ENCODE results near the gene HSD3B7. TPM values are rescaled to one million over a fixed set of nuclear protein-coding genes. Genes with fewer than 3 reads are reported as not detected.

The HSD3B7 gene
- total and polyA plus RNA-seq, 10 of the 15 experiments (the other 5 are each of a cell fraction or from before 2014, with no cell fraction given): 0.18 to 1.8 (median 0.48) TPM; not detected in 1

DNA sequence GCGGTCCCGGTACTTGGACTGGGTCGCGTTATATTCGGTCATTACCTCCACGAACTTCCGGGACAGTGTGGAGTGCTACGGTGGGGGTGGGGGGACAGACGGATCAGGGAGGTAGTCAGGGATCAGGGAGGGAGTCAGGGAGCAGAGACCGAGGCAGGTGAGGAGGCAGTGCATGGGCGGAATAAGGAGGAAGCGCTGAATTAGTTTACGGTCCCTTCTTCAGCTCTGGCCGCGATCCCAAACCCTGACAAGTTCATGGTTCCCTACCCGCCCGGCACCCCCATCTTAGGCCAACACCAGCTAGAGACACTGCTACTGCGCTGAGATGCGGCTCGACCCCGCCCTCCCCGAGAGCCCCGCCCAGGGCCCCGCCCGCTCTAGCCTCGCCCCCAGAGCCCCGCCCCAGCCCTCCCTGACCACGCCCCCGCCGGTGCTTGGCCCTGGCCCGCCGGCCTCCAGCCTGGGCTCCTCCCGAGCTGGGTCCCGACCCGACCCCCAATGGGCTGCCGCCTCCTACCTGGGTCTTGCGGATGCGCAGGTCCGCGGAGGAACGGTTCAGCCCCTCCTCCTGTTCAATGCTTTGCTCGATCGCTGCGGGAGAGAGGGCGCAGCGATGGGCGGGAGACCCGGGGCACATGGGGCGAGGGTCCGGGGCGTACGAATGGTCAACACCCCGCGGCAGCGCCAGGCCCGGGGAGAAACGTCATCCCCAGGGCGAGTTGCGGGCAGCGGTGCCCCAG lies 12.1 kb downstream of the HSD3B7 start (continued):
- TF ChIP-seq SMC3 (IDR thresholded peaks at IDR 0.05; ENCODE audit: borderline replicate concordance, low read length): no peak
- peak; percentile 59 for TF ChIP-seq SMAD1 (IDR thresholded peaks at IDR 0.05; ENCODE audit: low read depth, partially characterized antibody)
- no peak for TF ChIP-seq BACH1 (IDR thresholded peaks at IDR 0.05; ENCODE audit: borderline replicate concordance)
- TF ChIP-seq, protein P1, sequence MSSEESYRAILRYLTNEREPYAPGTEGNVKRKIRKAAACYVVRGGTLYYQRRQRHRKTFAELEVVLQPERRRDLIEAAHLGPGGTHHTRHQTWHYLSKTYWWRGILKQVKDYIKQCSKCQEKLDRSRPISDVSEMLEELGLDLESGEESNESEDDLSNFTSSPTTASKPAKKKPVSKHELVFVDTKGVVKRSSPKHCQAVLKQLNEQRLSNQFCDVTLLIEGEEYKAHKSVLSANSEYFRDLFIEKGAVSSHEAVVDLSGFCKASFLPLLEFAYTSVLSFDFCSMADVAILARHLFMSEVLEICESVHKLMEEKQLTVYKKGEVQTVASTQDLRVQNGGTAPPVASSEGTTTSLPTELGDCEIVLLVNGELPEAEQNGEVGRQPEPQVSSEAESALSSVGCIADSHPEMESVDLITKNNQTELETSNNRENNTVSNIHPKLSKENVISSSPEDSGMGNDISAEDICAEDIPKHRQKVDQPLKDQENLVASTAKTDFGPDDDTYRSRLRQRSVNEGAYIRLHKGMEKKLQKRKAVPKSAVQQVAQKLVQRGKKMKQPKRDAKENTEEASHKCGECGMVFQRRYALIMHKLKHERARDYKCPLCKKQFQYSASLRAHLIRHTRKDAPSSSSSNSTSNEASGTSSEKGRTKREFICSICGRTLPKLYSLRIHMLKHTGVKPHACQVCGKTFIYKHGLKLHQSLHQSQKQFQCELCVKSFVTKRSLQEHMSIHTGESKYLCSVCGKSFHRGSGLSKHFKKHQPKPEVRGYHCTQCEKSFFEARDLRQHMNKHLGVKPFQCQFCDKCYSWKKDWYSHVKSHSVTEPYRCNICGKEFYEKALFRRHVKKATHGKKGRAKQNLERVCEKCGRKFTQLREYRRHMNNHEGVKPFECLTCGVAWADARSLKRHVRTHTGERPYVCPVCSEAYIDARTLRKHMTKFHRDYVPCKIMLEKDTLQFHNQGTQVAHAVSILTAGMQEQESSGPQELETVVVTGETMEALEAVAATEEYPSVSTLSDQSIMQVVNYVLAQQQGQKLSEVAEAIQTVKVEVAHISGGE (CRISPR knock-in tag; IDR thresholded peaks at IDR 0.05): no peak
- TF ChIP-seq SIX5 (IDR thresholded peaks at IDR 0.05; ENCODE audit: low read depth, low read length, severe bottlenecking): no peak
- no peak for TF ChIP-seq SUPT20H (IDR thresholded peaks at IDR 0.05; ENCODE audit: borderline replicate concordance, control insufficient read depth, low read depth, low read length)
- TF ChIP-seq, protein P2, sequence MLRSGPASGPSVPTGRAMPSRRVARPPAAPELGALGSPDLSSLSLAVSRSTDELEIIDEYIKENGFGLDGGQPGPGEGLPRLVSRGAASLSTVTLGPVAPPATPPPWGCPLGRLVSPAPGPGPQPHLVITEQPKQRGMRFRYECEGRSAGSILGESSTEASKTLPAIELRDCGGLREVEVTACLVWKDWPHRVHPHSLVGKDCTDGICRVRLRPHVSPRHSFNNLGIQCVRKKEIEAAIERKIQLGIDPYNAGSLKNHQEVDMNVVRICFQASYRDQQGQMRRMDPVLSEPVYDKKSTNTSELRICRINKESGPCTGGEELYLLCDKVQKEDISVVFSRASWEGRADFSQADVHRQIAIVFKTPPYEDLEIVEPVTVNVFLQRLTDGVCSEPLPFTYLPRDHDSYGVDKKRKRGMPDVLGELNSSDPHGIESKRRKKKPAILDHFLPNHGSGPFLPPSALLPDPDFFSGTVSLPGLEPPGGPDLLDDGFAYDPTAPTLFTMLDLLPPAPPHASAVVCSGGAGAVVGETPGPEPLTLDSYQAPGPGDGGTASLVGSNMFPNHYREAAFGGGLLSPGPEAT (IDR thresholded peaks at IDR 0.05; ENCODE audit: low read depth): no peak
- no peak for TF ChIP-seq ZBTB4 (CRISPR knock-in tag; IDR thresholded peaks at IDR 0.05)
- 0 out of 2 replicates have a peak, but pooled peaks have one; percentile 41 for TF ChIP-seq IKZF1 (conservative IDR thresholded peaks at IDR 0.05)
- peak; percentile 74 for TF ChIP-seq NBN (IDR thresholded peaks at IDR 0.05)
- TF ChIP-seq, protein P3, sequence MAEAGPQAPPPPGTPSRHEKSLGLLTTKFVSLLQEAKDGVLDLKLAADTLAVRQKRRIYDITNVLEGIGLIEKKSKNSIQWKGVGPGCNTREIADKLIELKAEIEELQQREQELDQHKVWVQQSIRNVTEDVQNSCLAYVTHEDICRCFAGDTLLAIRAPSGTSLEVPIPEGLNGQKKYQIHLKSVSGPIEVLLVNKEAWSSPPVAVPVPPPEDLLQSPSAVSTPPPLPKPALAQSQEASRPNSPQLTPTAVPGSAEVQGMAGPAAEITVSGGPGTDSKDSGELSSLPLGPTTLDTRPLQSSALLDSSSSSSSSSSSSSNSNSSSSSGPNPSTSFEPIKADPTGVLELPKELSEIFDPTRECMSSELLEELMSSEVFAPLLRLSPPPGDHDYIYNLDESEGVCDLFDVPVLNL (IDR thresholded peaks at IDR 0.05; ENCODE audit: low read depth, low read length): no peak
- TF ChIP-seq, protein P4, sequence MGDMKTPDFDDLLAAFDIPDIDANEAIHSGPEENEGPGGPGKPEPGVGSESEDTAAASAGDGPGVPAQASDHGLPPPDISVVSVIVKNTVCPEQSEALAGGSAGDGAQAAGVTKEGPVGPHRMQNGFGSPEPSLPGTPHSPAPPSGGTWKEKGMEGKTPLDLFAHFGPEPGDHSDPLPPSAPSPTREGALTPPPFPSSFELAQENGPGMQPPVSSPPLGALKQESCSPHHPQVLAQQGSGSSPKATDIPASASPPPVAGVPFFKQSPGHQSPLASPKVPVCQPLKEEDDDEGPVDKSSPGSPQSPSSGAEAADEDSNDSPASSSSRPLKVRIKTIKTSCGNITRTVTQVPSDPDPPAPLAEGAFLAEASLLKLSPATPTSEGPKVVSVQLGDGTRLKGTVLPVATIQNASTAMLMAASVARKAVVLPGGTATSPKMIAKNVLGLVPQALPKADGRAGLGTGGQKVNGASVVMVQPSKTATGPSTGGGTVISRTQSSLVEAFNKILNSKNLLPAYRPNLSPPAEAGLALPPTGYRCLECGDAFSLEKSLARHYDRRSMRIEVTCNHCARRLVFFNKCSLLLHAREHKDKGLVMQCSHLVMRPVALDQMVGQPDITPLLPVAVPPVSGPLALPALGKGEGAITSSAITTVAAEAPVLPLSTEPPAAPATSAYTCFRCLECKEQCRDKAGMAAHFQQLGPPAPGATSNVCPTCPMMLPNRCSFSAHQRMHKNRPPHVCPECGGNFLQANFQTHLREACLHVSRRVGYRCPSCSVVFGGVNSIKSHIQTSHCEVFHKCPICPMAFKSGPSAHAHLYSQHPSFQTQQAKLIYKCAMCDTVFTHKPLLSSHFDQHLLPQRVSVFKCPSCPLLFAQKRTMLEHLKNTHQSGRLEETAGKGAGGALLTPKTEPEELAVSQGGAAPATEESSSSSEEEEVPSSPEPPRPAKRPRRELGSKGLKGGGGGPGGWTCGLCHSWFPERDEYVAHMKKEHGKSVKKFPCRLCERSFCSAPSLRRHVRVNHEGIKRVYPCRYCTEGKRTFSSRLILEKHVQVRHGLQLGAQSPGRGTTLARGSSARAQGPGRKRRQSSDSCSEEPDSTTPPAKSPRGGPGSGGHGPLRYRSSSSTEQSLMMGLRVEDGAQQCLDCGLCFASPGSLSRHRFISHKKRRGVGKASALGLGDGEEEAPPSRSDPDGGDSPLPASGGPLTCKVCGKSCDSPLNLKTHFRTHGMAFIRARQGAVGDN (IDR thresholded peaks at IDR 0.05): peak; percentile 31; the same call in 1 of the 2 replicates
- no peak for TF ChIP-seq ASH2L (IDR thresholded peaks at IDR 0.05; ENCODE audit: borderline replicate concordance, low read depth)
- TF ChIP-seq ZNF622 (IDR thresholded peaks at IDR 0.05): no peak
- TF ChIP-seq MYC (IDR thresholded peaks at IDR 0.05; ENCODE audit: insufficient read depth, insufficient read length, insufficient replicate concordance, low read length, severe bottlenecking): no peak
